Measurements from ENCODE around the gene SERF1A.
"Not testable (repeated sequence)": the region's sequence is repeated elsewhere in the genome, so short reads cannot be mapped to it uniquely, and the experiment has no call there.

- not testable (repeated sequence) for TF ChIP-seq CTCF, POLR2A, EP300 (IDR thresholded peaks at IDR 0.05)
Measured at GRCh38 chr5:70901272-70901571, 753 bp downstream of the SERF1A start.
